HFFc6 (cell line): ENCODE data around the gene PER3. TPM values are rescaled to one million over a fixed set of nuclear protein-coding genes. Genes with fewer than 3 reads are reported as not detected.

Experiments used
- DNase-seq: peaks from one replicate; pipeline ENCODE4 v3.0.0-alpha.2; 2018
- H3K27ac Mint-ChIP-seq: 2 replicates; pipeline ENCODE4 v1.8.0; 2020; ENCODE audit warnings: mild to moderate bottlenecking, mixed read lengths
- H3K27me3 Mint-ChIP-seq: 2 replicates; pipeline ENCODE4 v1.8.0; 2021; ENCODE audit warnings: mild to moderate bottlenecking, moderate library complexity, mixed read lengths; ENCODE audit not compliant: insufficient read depth
- H3K36me3 Mint-ChIP-seq: 2 replicates; pipeline ENCODE4 v1.8.0; 2021; ENCODE audit warnings: low read depth, mixed read lengths
- H3K4me1 Mint-ChIP-seq: 2 replicates; pipeline ENCODE4 v1.8.0; 2020; ENCODE audit warnings: low read depth, mixed read lengths
- H3K4me3 Mint-ChIP-seq: 2 replicates; pipeline ENCODE4 v1.8.0; 2020; ENCODE audit warnings: mild to moderate bottlenecking, moderate library complexity, mixed read lengths
- H3K9me3 Mint-ChIP-seq: 2 replicates; pipeline ENCODE4 v1.8.0; 2020; ENCODE audit warnings: mild to moderate bottlenecking, mixed read lengths
- total RNA-seq, 6 experiments: library from RNA; stranded (reverse); fragmentation: NEBNext Ultra II Directional; extraction: Animal tissue kit (Norgen Biotek cat#: 25700); gene quantifications; 2 replicates in 1 of 6; 3 replicates in 5 of 6; pipeline ENCODE4 v1.2.3, GENCODE V29; 2021
- TF ChIP-seq, protein P1 (sequence below): fragments of 200-600 bp; sonication (generic); IDR thresholded peaks from 2 replicates; pipeline ENCODE4 v1.5.0; 2021; ENCODE audit warnings: antibody characterized with exemption, mild to moderate bottlenecking

Gene PER3
- total RNA-seq, 6 experiments from 2014 or later: 5.7 to 8.1 (median 7.7) TPM

DNA sequence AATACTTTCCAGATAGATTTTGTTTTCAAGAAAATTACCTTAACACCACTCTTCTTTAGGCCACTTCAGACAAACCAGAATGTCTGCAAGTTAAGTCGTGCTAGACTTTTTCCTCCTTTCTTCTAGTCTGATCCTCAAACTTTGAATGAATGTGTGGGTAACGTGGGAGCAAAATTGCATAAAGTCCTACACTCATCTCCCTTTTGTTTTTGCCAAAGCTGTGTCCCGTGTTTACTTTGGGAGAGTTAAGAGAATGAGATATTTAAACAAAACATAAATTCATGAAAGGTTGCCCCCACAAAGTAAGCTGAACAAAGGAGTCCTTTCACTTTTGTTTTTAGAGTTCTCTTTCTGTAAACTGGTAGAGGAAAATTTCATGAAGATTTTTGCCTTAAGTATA, 29.9 kb upstream of the PER3 start:
- H3K9me3 Mint-ChIP-seq: no peaks in the 10 kb centered on the region
- no peaks in the 10 kb centered on the region for H3K36me3 Mint-ChIP-seq
- H3K27ac Mint-ChIP-seq: no peak overlapping the region
- peaks cover 18% of the 10 kb centered on the region for H3K27me3 Mint-ChIP-seq
- H3K4me1 Mint-ChIP-seq: peaks cover 8% of the 10 kb centered on the region
- DNase-seq: no peak
- H3K4me3 Mint-ChIP-seq: no peak overlapping the region
- TF ChIP-seq, protein P1, sequence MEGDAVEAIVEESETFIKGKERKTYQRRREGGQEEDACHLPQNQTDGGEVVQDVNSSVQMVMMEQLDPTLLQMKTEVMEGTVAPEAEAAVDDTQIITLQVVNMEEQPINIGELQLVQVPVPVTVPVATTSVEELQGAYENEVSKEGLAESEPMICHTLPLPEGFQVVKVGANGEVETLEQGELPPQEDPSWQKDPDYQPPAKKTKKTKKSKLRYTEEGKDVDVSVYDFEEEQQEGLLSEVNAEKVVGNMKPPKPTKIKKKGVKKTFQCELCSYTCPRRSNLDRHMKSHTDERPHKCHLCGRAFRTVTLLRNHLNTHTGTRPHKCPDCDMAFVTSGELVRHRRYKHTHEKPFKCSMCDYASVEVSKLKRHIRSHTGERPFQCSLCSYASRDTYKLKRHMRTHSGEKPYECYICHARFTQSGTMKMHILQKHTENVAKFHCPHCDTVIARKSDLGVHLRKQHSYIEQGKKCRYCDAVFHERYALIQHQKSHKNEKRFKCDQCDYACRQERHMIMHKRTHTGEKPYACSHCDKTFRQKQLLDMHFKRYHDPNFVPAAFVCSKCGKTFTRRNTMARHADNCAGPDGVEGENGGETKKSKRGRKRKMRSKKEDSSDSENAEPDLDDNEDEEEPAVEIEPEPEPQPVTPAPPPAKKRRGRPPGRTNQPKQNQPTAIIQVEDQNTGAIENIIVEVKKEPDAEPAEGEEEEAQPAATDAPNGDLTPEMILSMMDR: no peak

DNA sequence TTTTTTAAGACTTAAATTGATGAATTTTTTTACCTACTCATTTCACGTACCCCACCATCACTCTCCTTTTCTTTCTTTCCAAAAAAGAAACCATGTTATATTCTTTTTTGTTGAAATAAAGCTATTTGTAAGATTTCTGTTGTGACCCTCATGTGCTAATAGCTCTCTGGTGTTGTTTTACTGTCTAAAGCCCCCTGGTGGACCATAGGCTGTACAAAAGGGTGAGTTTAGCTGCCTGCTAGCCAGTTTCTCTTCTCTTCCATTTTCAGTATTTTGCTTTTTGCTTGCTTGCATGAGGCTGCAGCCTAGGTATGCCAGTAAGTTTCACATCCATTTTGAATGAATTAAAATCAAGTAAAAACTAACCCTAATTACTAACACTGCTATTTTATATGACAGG, 28.6 kb upstream of the PER3 start:
- peak; percentile 11 for DNase-seq

DNA sequence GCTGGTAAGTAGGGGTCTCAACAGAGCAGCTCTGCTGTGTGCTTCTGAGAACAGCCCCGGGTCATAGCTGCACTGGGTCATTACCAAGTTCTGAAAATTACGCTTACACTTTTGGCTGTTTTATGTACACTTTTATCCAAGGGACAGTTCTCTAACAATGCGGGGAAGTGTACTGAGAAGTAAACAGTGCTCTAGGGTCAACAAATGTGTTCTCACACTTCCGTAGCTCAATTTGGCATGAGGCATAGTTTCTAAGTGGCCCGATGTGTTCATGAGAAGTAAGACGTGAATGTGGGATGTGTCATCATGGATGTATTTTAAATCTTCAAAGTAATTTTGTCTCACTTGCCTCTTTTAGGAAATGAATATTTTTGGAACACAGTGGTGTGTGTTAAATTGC, 23.8 kb upstream of the PER3 start:
- TF ChIP-seq, protein P1: no peak
- no peak overlapping the region for H3K4me3 Mint-ChIP-seq
- no peak for DNase-seq
- peaks cover 9% of the 10 kb centered on the region for H3K4me1 Mint-ChIP-seq
- H3K27ac Mint-ChIP-seq: no peak overlapping the region
- no peaks in the 10 kb centered on the region for H3K9me3 Mint-ChIP-seq
- H3K36me3 Mint-ChIP-seq: no peaks in the 10 kb centered on the region
- peaks cover 14% of the 10 kb centered on the region for H3K27me3 Mint-ChIP-seq

More for the DNA sequence above, 28.6 kb upstream of the PER3 start:
- Mint-ChIP-seq H3K4me3 (no peak overlapping the region), H3K9me3 (no peaks in the 10 kb centered on the region), H3K4me1 (peaks cover 12% of the 10 kb centered on the region), H3K27ac (no peak overlapping the region), H3K27me3 (peaks cover 11% of the 10 kb centered on the region), H3K36me3 (no peaks in the 10 kb centered on the region)
- TF ChIP-seq, protein P1: peak; percentile 54

DNA sequence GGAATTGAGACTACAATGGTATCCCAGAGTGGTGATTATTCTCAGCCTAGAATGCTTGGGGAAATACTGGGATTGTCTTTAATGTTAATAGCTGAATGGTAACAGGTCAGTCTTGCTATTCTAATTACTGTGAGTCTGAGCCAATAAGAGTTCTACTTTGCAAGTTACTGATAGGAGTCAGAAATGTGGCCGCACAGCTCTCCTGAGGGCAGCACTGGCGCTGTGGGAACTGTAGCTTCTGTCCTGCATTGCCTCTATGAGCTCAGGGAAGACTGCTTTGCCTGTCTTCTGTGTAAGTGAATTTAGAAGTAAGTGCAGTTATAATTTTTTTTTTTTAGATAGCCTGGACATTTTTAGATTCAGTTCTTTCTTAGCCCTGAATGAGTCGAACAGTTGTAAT, 23.0 kb upstream of the PER3 start:
- Mint-ChIP-seq H3K9me3 (no peaks in the 10 kb centered on the region), H3K27ac (no peak overlapping the region), H3K4me3 (no peak overlapping the region), H3K36me3 (no peaks in the 10 kb centered on the region), H3K27me3 (peaks cover 14% of the 10 kb centered on the region), H3K4me1 (peaks cover 9% of the 10 kb centered on the region)
- no peak for DNase-seq
- TF ChIP-seq, protein P1: no peak

DNA sequence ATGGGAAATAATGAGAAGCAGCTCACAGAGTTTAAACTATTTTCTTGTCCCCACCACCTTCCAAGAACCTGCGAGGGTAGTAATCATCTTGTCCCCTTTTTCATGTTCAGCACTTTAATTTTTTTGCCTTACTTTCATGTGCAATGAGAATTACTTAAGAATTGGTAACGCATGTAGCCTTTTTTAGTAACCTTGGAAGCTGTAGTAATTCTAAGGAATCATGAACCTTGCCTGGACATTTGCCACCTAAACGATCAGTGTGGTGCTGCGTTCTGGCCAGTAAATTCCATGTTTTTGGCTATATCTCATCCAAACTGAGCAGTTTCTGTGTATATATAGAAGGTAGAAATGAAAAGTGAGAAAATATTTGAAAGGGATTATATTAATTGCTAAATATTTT, 16.9 kb upstream of the PER3 start:
- Mint-ChIP-seq H3K27me3 (peaks cover 12% of the 10 kb centered on the region), H3K27ac (no peak overlapping the region), H3K4me1 (peaks cover 3% of the 10 kb centered on the region), H3K4me3 (no peak overlapping the region), H3K9me3 (no peaks in the 10 kb centered on the region), H3K36me3 (peaks cover 2% of the 10 kb centered on the region; the same call in 1 of the 2 replicates)
- TF ChIP-seq, protein P1: no peak
- DNase-seq: no peak

DNA sequence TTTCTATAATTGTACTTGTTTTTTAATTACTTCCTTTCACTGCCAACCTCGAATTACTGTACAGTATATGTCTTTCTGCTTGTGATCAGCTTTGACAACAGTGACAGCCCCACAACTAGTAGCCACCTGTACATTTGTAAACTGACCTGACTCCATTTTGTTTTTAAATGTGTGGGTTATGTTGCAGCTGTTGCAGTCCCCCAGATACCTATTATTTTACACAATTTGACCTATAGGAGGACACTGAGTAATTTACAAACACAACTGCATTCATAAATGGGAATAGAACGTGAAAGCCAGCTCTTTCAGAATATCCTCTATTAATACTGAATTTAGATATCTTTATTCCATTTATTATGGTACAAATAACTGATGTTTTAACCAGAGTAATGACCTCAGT, 15.5 kb upstream of the PER3 start:
- TF ChIP-seq, protein P1: peak; percentile 15; the same call in 1 of the 2 replicates
- H3K4me3 Mint-ChIP-seq: no peak overlapping the region
- DNase-seq: no peak
- H3K36me3 Mint-ChIP-seq: peaks cover 13% of the 10 kb centered on the region; the same call in 1 of the 2 replicates
- peaks cover 17% of the 10 kb centered on the region for H3K4me1 Mint-ChIP-seq
- no peaks in the 10 kb centered on the region for H3K9me3 Mint-ChIP-seq
- no peak overlapping the region for H3K27ac Mint-ChIP-seq
- H3K27me3 Mint-ChIP-seq: peaks cover 12% of the 10 kb centered on the region
